Gastroesophageal sphincter (tissue), 3 donors: Measurements from ENCODE around the gene TENM3.

Experiments used
- CTCF ChIP-seq, 4 experiments: fragments of 200-600 bp in 2 of 4; fragments of 450-650 bp in 2 of 4; sonication (generic) in 1 of 4; IDR thresholded peaks; one replicate each; pipeline ENCODE4 v1.5.1; 2017 to 2019; ENCODE audit warnings: antibody characterized with exemption in 4 of 4, mild to moderate bottlenecking in 2 of 4, moderate library complexity in 2 of 4
- EP300 ChIP-seq: sonication (generic); formaldehyde crosslinking; IDR thresholded peaks from one replicate; pipeline ENCODE4 v1.6.1; 2017; ENCODE audit warnings: antibody characterized with exemption, mild to moderate bottlenecking
- POLR2A ChIP-seq, 2 donors: fragments of 450-650 bp; IDR thresholded peaks; one replicate each; pipeline ENCODE4 v1.6.1; 2017; ENCODE audit warnings: antibody characterized with exemption in 2 of 2, mild to moderate bottlenecking in 2 of 2, moderate library complexity in 1 of 2

- TF ChIP-seq CTCF (IDR thresholded peaks at IDR 0.05), result no peak
- no peak for TF ChIP-seq EP300
- no peak for TF ChIP-seq POLR2A (IDR thresholded peaks at IDR 0.05)
Observed at GRCh38 chr4:182453830-182454229, 210.6 kb downstream of the TENM3 start.
